K562 treated with DMSO at 1 percent for 4 hours (cell line): ENCODE measurements around the gene TCF7. TPM values are rescaled to one million over a fixed set of nuclear protein-coding genes. Genes with fewer than 3 reads are reported as not detected.

Source experiments
- total RNA-seq: library from RNA; unstranded; fragments of 300-600 nt; gene quantifications from 2 replicates; pipeline ENCODE4 v1.2.3, GENCODE V29; 2022; ENCODE audit not compliant: insufficient read depth

TCF7 gene
- total RNA-seq: 2.4 and 2.5 TPM in 2 replicates

DNA sequence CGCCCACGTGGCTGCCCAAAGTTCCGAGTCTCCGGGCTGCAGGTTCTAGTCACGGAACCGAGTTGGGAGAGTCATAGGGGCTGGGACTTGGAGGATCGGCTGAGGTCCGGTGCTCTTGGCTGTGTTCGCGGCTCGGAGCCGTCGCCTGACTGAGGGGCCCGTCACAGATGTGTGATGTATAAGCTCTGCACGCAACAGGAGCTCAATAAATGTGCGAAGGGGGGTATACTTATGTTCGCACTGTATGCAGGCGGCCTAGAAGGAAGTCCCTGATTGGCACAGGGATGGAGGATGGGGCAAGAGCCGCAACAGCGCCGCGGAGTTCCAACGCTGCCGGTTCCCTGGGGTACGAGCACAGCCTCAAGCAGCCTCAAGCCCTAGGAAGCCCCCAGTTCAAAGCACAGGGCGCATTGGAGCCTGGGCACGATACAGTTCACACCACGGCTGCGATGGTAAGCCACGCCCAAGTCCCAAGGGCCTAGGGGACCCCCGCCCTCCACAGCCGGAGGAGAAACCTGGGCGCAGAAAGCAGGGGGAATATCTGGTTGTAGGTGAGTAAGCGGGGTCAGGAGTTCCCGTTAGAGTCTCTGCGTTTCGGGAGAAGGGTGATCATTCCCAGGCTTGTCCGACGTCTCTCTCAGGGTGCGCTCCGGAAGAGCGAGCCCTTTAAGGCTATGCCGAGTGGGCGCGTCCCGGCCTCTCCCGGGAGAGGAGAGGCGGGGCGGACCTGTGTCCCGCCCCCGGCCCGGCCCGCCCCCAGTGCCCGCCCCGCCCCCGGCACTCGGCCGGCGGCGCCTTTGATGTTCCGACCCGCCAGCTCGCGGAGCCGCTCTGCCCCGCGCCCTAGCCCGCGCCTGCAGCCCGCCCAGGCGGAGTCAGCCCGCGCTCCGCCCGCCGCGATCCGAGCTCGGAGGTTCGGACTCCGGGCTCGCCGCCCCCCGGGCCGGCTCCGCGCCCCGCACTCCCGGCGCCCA is at the start of gene TCF7:
TCF7 (plus strand) TSS at position 780 of the 974 bp plus-strand sequence. CDS start 226 bp downstream, outside the sequence.

DNA sequence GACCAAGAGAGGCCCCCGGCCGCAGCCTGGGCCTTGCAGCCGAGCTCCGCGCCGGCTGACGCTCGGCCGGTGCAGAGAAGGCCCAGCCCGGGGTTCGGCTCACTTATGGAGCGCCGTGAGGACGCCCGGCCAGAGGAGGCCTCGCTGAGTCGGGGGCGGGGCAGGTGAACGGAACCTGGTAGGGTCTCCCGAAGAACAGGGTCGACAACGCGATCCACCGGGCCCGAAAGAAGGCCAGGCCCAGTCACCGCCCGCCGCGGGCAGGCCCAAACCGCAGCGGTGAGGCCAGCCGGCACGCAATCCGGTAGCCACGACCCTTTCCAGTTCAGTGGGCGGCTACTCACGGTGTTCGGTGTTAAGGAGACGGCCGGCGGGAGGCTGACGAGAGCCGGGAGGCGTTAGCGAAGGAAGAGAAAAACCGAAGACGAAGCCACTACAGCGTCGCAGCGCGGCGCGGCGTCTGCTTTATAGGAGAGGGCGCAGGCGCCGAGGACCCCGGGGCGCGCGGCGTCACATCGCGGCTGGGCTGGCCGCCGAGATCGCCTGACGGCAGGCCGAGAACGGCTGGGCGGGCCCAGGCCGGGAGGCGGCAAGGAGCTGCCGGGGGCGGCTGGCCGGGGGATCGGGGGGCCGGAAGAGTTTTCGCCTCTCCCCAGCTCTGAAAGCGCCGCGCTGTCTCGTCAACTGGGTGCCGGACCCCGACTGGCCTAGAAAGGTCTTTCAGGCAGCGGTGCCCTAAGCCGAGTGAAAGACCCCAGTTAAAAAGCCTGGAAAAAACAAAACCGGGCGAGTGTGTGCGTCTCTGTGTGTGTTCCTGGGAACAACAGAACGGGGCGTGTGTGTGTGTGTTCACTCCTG is 62.3 kb downstream of the TCF7 start, which contains the start of gene SKP1:
SKP1 (minus strand) TSS at position 440 of the 858 bp plus-strand sequence. CDS start 2,928 bp downstream, outside the sequence.

Other genes with a start within 250 kb of the TCF7 start
- gene C5orf15, start 146.1 kb upstream of the TCF7 start, total RNA-seq: 17.1 and 22.9 TPM in 2 replicates
- 113 and 116 TPM in 2 replicates for gene VDAC1, start 109.7 kb upstream of the TCF7 start, total RNA-seq
- 456 and 498 TPM in 2 replicates for gene SKP1, start 62.3 kb downstream of the TCF7 start, total RNA-seq
- gene PPP2CA, start 111.4 kb downstream of the TCF7 start, total RNA-seq: 109 and 127 TPM in 2 replicates